Measurements from ENCODE around the gene SHC4. TPM values are rescaled to one million over a fixed set of nuclear protein-coding genes. Genes with fewer than 3 reads are reported as not detected.

Gene SHC4
- total and polyA plus RNA-seq, 2 of the 13 experiments (the other 11 are each of a cell fraction or from before 2014, with no cell fraction given) = 0.04 TPM; not detected in 1

DNA sequence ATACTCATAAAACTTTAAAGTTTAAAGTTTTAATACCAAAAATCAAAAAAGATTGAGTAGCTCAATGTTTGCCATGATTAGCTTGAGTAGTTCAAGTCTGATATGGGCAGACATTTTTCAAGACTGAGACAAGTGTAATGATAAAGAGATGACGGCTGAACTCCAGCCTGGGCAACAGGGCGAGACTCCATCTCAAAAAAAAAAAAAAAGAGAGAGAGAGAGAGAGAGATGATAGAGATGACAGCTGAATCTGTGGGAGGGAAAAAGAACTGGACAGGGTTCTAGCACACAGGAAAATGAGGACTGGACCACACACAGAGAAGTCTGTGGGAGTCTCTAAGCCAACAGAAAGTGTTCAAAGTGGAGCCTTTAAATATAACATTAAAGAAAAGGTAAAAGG lies 178.0 kb downstream of the SHC4 start:
- no peak overlapping the region for H3K27ac ChIP-seq (ENCODE audit: extremely low read length, insufficient read depth, low read length)
- no peak overlapping the region for H3K9ac ChIP-seq (ENCODE audit: insufficient read depth, low read depth, low read length)
- BruUV-seq (replicated peaks) = no TSS peak
- H3K79me2 ChIP-seq (ENCODE audit: insufficient read depth, low read length) = no peaks in the 10 kb centered on the region
- POLR2A ChIA-PET = no interaction called here
- FAIRE-seq (no peak), DNase-seq (ENCODE audit: low spot score) (no peak), ATAC-seq (no peak)
- no peak overlapping the region for H2AFZ ChIP-seq (ENCODE audit: low read length)
- H3K4me1 ChIP-seq (ENCODE audit: insufficient read depth, low read length) = no peaks in the 10 kb centered on the region
- 96% methylated on average over 2 of the region's 2 CpGs for WGBS (ENCODE audit: low lambda C conversion rate)
- no peaks in the 10 kb centered on the region for H3K27me3 ChIP-seq (ENCODE audit: control insufficient read depth in 1 of 2, insufficient read depth in 2 of 2, low read length in 2 of 2)
- intact Hi-C loops (cut with micrococcal nuclease; ENCODE audit: unreplicated experiment) (no loop called here), in situ Hi-C loops (cut with HindIII; ENCODE audit: extremely low pct_ligation_motif_present, low pct_unique_long_range_greater_than_20kb) (no loop called here)
- H3K4me3 ChIP-seq (replicated peaks in 1 of 3; ENCODE audit: insufficient read depth in 1 of 3, low read depth in 2 of 3, low read length in 3 of 3) = no peak overlapping the region
- H3K9me3 ChIP-seq (ENCODE audit: low read length) = no peaks in the 10 kb centered on the region
- no peaks in the 10 kb centered on the region for H4K20me1 ChIP-seq (ENCODE audit: insufficient read depth, low read length)
- TF ChIP-seq, protein P1, sequence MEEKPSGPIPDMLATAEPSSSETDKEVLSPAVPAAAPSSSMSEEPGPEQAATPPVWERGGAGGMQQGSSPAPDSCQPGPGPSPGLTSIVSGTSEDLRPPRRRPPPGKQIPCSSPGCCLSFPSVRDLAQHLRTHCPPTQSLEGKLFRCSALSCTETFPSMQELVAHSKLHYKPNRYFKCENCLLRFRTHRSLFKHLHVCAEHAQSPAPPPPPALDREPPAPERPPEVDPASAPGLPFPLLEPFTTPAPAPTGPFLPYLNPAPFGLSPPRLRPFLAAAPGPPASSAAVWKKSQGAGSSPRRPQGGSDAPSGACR (CRISPR knock-in tag; IDR thresholded peaks at IDR 0.05) = no peak
- TF ChIP-seq, protein P2, sequence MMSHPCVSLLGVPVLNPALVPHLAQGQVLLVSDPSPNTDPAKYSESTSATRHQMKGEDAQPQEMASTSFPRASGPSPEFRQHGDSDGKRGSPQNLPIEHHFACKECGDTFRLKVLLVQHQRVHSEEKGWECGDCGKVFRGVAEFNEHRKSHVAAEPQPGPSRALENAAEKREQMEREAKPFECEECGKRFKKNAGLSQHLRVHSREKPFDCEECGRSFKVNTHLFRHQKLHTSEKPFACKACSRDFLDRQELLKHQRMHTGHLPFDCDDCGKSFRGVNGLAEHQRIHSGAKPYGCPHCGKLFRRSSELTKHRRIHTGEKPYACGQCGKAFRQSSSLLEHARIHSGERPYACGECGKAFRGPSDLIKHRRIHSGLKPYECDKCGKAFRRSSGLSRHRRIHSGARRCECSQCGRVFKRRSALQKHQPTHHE (CRISPR knock-in tag; IDR thresholded peaks at IDR 0.05; ENCODE audit: borderline replicate concordance) = no peak
- TF ChIP-seq ZNF326 (CRISPR knock-in tag; IDR thresholded peaks at IDR 0.05; ENCODE audit: borderline replicate concordance) (no peak), NAIF1 (CRISPR knock-in tag; IDR thresholded peaks at IDR 0.05; ENCODE audit: borderline replicate concordance) (no peak), ZC3H4 (CRISPR knock-in tag; IDR thresholded peaks at IDR 0.05; ENCODE audit: borderline replicate concordance) (no peak), GPN1 (CRISPR knock-in tag; IDR thresholded peaks at IDR 0.05; ENCODE audit: borderline replicate concordance) (no peak), NFIC (IDR thresholded peaks at IDR 0.05; ENCODE audit: low read length) (no peak)
- TF ChIP-seq, protein P3, sequence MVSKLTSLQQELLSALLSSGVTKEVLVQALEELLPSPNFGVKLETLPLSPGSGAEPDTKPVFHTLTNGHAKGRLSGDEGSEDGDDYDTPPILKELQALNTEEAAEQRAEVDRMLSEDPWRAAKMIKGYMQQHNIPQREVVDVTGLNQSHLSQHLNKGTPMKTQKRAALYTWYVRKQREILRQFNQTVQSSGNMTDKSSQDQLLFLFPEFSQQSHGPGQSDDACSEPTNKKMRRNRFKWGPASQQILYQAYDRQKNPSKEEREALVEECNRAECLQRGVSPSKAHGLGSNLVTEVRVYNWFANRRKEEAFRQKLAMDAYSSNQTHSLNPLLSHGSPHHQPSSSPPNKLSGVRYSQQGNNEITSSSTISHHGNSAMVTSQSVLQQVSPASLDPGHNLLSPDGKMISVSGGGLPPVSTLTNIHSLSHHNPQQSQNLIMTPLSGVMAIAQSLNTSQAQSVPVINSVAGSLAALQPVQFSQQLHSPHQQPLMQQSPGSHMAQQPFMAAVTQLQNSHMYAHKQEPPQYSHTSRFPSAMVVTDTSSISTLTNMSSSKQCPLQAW (CRISPR knock-in tag; IDR thresholded peaks at IDR 0.05) = no peak
- TF ChIP-seq, protein P4, sequence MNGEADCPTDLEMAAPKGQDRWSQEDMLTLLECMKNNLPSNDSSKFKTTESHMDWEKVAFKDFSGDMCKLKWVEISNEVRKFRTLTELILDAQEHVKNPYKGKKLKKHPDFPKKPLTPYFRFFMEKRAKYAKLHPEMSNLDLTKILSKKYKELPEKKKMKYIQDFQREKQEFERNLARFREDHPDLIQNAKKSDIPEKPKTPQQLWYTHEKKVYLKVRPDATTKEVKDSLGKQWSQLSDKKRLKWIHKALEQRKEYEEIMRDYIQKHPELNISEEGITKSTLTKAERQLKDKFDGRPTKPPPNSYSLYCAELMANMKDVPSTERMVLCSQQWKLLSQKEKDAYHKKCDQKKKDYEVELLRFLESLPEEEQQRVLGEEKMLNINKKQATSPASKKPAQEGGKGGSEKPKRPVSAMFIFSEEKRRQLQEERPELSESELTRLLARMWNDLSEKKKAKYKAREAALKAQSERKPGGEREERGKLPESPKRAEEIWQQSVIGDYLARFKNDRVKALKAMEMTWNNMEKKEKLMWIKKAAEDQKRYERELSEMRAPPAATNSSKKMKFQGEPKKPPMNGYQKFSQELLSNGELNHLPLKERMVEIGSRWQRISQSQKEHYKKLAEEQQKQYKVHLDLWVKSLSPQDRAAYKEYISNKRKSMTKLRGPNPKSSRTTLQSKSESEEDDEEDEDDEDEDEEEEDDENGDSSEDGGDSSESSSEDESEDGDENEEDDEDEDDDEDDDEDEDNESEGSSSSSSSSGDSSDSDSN (CRISPR knock-in tag; IDR thresholded peaks at IDR 0.05) = no peak
- peaks cover 5 to 41% of the 10 kb centered on the region in 2 experiments; a peak in 4 of 5 replicates for H3K36me3 ChIP-seq (replicated peaks in 1 of 2; ENCODE audit: control insufficient read depth in 1 of 2, insufficient read depth in 2 of 2, low read length in 2 of 2)
- H3K4me2 ChIP-seq (ENCODE audit: low read depth, low read length) = no peak overlapping the region
- CTCF ChIA-PET (ENCODE audit: low intra/inter-chr PET ratio, low total read pairs) = no interaction called here
